Neural crest cell (in vitro differentiated cells): ENCODE data around the gene ITGB8. TPM values are rescaled to one million over a fixed set of nuclear protein-coding genes. Genes with fewer than 3 reads are reported as not detected.
A peak's percentile ranks its signal among the peaks of the same experiment; 100 is the strongest.

ENCODE experiments used
- DNase-seq: peaks from one replicate; pipeline ENCODE4 v3.0.0; 2021; ENCODE audit warnings: low read depth, mixed read lengths, low spot score
- H3K27ac Mint-ChIP-seq: one replicate; pipeline ENCODE4 v1.8.0; 2021; ENCODE audit warnings: mild to moderate bottlenecking, mixed read lengths; ENCODE audit not compliant: unreplicated experiment
- H3K27me3 Mint-ChIP-seq: 2 replicates; pipeline ENCODE4 v1.8.0; 2021; ENCODE audit warnings: low read depth, mild to moderate bottlenecking, mixed read lengths
- H3K36me3 Mint-ChIP-seq: 2 replicates; pipeline ENCODE4 v1.8.0; 2021; ENCODE audit warnings: low read depth, mild to moderate bottlenecking, mixed read lengths
- H3K4me1 Mint-ChIP-seq: 2 replicates; pipeline ENCODE4 v1.8.0; 2021; ENCODE audit warnings: mixed read lengths
- H3K4me3 Mint-ChIP-seq: one replicate; pipeline ENCODE4 v1.8.0; 2021; ENCODE audit warnings: mild to moderate bottlenecking, mixed read lengths
- H3K9me3 Mint-ChIP-seq: 2 replicates; pipeline ENCODE4 v1.8.0; 2021; ENCODE audit warnings: mixed read lengths
- CTCF ChIP-seq: fragments of 200-600 bp; sonication (generic); conservative IDR thresholded peaks from 2 replicates; pipeline ENCODE4 v1.5.0; 2021; ENCODE audit warnings: antibody characterized with exemption, mild to moderate bottlenecking
- total RNA-seq: library from RNA; stranded (reverse); gene quantifications from 2 replicates; pipeline ENCODE4 v1.2.1, GENCODE V29; 2021

The ITGB8 gene
- total RNA-seq, 1 donor from 2014 or later, result 19.9 TPM

- H3K27me3 Mint-ChIP-seq, result no peaks in the 10 kb centered on the region
- peaks cover 12% of the 10 kb centered on the region for H3K36me3 Mint-ChIP-seq
- TF ChIP-seq CTCF, result no peak
- H3K4me1 Mint-ChIP-seq, result peaks cover 23% of the 10 kb centered on the region
- no peak for DNase-seq
- H3K27ac Mint-ChIP-seq, result no peak overlapping the region
- peaks cover 2% of the 10 kb centered on the region for H3K9me3 Mint-ChIP-seq
- no peak overlapping the region for H3K4me3 Mint-ChIP-seq
Observed at GRCh38 chr7:20348125-20348807, 17.6 kb downstream of the ITGB8 start.

- H3K27ac Mint-ChIP-seq, result peak overlapping the region; percentile 30
- peaks cover 2% of the 10 kb centered on the region for H3K9me3 Mint-ChIP-seq
- H3K4me3 Mint-ChIP-seq, result no peak overlapping the region
- peaks cover 24% of the 10 kb centered on the region for H3K4me1 Mint-ChIP-seq
- peaks cover 12% of the 10 kb centered on the region for H3K36me3 Mint-ChIP-seq
- TF ChIP-seq CTCF, result no peak
- no peak for DNase-seq
- H3K27me3 Mint-ChIP-seq, result no peaks in the 10 kb centered on the region
Observed at GRCh38 chr7:20350518-20350951, 19.8 kb downstream of the ITGB8 start.

GRCh38 chr7:20350996-20351692 is 20.4 kb downstream of the ITGB8 start:
- H3K27ac Mint-ChIP-seq, result peak overlapping the region; percentile 30

GRCh38 chr7:20351901-20352300 is 21.2 kb downstream of the ITGB8 start:
- H3K4me1 Mint-ChIP-seq, result peaks cover 24% of the 10 kb centered on the region
- no peak for DNase-seq
- H3K27me3 Mint-ChIP-seq, result no peaks in the 10 kb centered on the region
- H3K27ac Mint-ChIP-seq, result no peak overlapping the region
- H3K4me3 Mint-ChIP-seq, result no peak overlapping the region
- peaks cover 12% of the 10 kb centered on the region for H3K36me3 Mint-ChIP-seq
- peaks cover 2% of the 10 kb centered on the region for H3K9me3 Mint-ChIP-seq
- TF ChIP-seq CTCF, result no peak

More at GRCh38 chr7:20350996-20351692, 20.4 kb downstream of the ITGB8 start:
- no peak for TF ChIP-seq CTCF
- Mint-ChIP-seq H3K4me1 (peaks cover 24% of the 10 kb centered on the region), H3K4me3 (no peak overlapping the region), H3K36me3 (peaks cover 12% of the 10 kb centered on the region), H3K9me3 (peaks cover 2% of the 10 kb centered on the region), H3K27me3 (no peaks in the 10 kb centered on the region)
- DNase-seq, result no peak

GRCh38 chr7:20352573-20353306 is 22.0 kb downstream of the ITGB8 start:
- Mint-ChIP-seq H3K36me3 (peaks cover 5% of the 10 kb centered on the region), H3K9me3 (no peaks in the 10 kb centered on the region), H3K27me3 (no peaks in the 10 kb centered on the region), H3K4me3 (no peak overlapping the region), H3K4me1 (peaks cover 24% of the 10 kb centered on the region), H3K27ac (no peak overlapping the region)
- TF ChIP-seq CTCF, result no peak
- DNase-seq, result no peak
